ENCODE data around the gene TOR1AIP1.
"Not testable (repeated sequence)": the region's sequence is repeated elsewhere in the genome, so short reads cannot be mapped to it uniquely, and the experiment has no call there.

TOR1AIP1 gene

GRCh38 chr1:179882253-179883039, at the start of gene TOR1AIP1:
TSS of gene TOR1AIP1 (plus strand) at chr1:179882285. CDS start at chr1:179882503, 218 bp downstream.
- peak; percentile 90 for FAIRE-seq

- FAIRE-seq: not testable (repeated sequence)
Measured at GRCh38 chr1:179836686-179837445, 45.2 kb upstream of the TOR1AIP1 start.

- no peak for FAIRE-seq
Measured at GRCh38 chr1:179840107-179840506, 42.0 kb upstream of the TOR1AIP1 start.

- no peak for FAIRE-seq
Measured at GRCh38 chr1:179848233-179848632, 33.9 kb upstream of the TOR1AIP1 start.

GRCh38 chr1:179853102-179853501, 29.0 kb upstream of the TOR1AIP1 start:
- FAIRE-seq: no peak

GRCh38 chr1:179855831-179856230, 26.3 kb upstream of the TOR1AIP1 start:
- FAIRE-seq: not testable (repeated sequence)

GRCh38 chr1:179856296-179856695, 25.8 kb upstream of the TOR1AIP1 start:
- no peak for FAIRE-seq

GRCh38 chr1:179857009-179857408, 25.1 kb upstream of the TOR1AIP1 start:
- FAIRE-seq: no peak

GRCh38 chr1:179860652-179861051, 21.4 kb upstream of the TOR1AIP1 start:
- no peak for FAIRE-seq

- no peak for FAIRE-seq
Measured at GRCh38 chr1:179865377-179865776, 16.7 kb upstream of the TOR1AIP1 start.

- no peak for FAIRE-seq
Measured at GRCh38 chr1:179866616-179867015, 15.5 kb upstream of the TOR1AIP1 start.

GRCh38 chr1:179867493-179868330, 14.4 kb upstream of the TOR1AIP1 start:
- peak; percentile 42 for FAIRE-seq

GRCh38 chr1:179870870-179871269, 11.2 kb upstream of the TOR1AIP1 start:
- no peak for FAIRE-seq

- no peak for FAIRE-seq
Measured at GRCh38 chr1:179871940-179872339, 10.1 kb upstream of the TOR1AIP1 start.

GRCh38 chr1:179872558-179872957, 9.5 kb upstream of the TOR1AIP1 start:
- no peak for FAIRE-seq

GRCh38 chr1:179873438-179873851, 8.6 kb upstream of the TOR1AIP1 start:
- FAIRE-seq: no peak

- FAIRE-seq: no peak
Measured at GRCh38 chr1:179875596-179876299, 6.3 kb upstream of the TOR1AIP1 start.

- no peak for FAIRE-seq
Measured at GRCh38 chr1:179876300-179876715, 5.8 kb upstream of the TOR1AIP1 start.

GRCh38 chr1:179877586-179878265, 4.4 kb upstream of the TOR1AIP1 start, which contains the start of gene TOR1AIP2:
TSS of gene TOR1AIP2 (minus strand) at chr1:179877803. CDS start at chr1:179852665, 25,138 bp downstream.
- peak; percentile 89 for FAIRE-seq

GRCh38 chr1:179879797-179880196, 2.3 kb upstream of the TOR1AIP1 start:
- FAIRE-seq: no peak

GRCh38 chr1:179881642-179882252, 338 bp upstream of the TOR1AIP1 start:
- no peak for FAIRE-seq

Data from G401.6 (cell line).